HepG2 (cell line): Measurements from ENCODE around the gene SRC. TPM values are rescaled to one million over a fixed set of nuclear protein-coding genes. Genes with fewer than 3 reads are reported as not detected.

Source experiments
- DNMT1 ChIP-seq: sonication (generic); formaldehyde crosslinking; IDR thresholded peaks from 2 replicates; pipeline ENCODE4 v1.5.1; 2020; ENCODE audit warnings: mild to moderate bottlenecking, missing genetic modification reagents
- HNF1B ChIP-seq: sonication (generic); formaldehyde crosslinking; IDR thresholded peaks from 2 replicates; pipeline ENCODE4 v1.5.1; 2020; ENCODE audit warnings: mild to moderate bottlenecking, moderate library complexity, missing genetic modification reagents
- KDM5B ChIP-seq: sonication (generic); formaldehyde crosslinking; IDR thresholded peaks from 2 replicates; pipeline ENCODE4 v1.4.0; 2020; ENCODE audit warnings: missing genetic modification reagents, mild to moderate bottlenecking, borderline replicate concordance
- POLR2G ChIP-seq: fragments of 200-400 bp; formaldehyde crosslinking; IDR thresholded peaks from 2 replicates; pipeline ENCODE4 v1.6.1; 2018; ENCODE audit warnings: mild to moderate bottlenecking, low read depth, low read length, moderate library complexity
- SRSF4 ChIP-seq: fragments of 200-400 bp; formaldehyde crosslinking; IDR thresholded peaks from one replicate; pipeline ENCODE4 v1.6.1; 2018; ENCODE audit warnings: mild to moderate bottlenecking, low read depth, low read length, moderate library complexity; ENCODE audit not compliant: poor library complexity, severe bottlenecking
- SRY ChIP-seq: sonication (generic); formaldehyde crosslinking; IDR thresholded peaks from 2 replicates; pipeline ENCODE4 v1.8.0; 2022; ENCODE audit warnings: mild to moderate bottlenecking, missing genetic modification reagents
- TEAD3 ChIP-seq: optimal IDR thresholded peaks from 2 replicates; pipeline ENCODE3; 2016; ENCODE audit warnings: borderline replicate concordance
- ZNF850 ChIP-seq: sonication (generic); formaldehyde crosslinking; conservative IDR thresholded peaks from 2 replicates; pipeline ENCODE4 v1.9.0; 2021; ENCODE audit warnings: mild to moderate bottlenecking, missing genetic modification reagents
- polyA plus RNA-seq, 8 experiments: library from polyadenylated mRNA; depleted of rRNA in 3 of 8; stranded (reverse) in 7 of 8; unstranded in 1 of 8; fragments of >200 nt; fragmentation: Illumina TruSeq in 4 of 8; extraction: Trizol in 4 of 8; gene quantifications; 2 replicates each; pipeline versions ENCODE4 v1.2.1 to v1.2.3, GENCODE V29; 2011 to 2016; ENCODE audit warnings: low read depth in 4 of 8, missing spikeins in 1 of 8, mixed read lengths in 1 of 8; ENCODE audit not compliant: insufficient read depth in 1 of 8
- total RNA-seq, 5 experiments: library from RNA; depleted of rRNA; stranded (reverse); fragments of >200 nt; fragmentation: Illumina TruSeq; extraction: Trizol; gene quantifications; 2 replicates each; pipeline ENCODE4 v1.2.3, GENCODE V29; 2016; ENCODE audit warnings: low read depth in 1 of 5
- TF ChIP-seq, protein P1 (sequence below): sonication (generic); formaldehyde crosslinking; IDR thresholded peaks from 2 replicates; pipeline ENCODE4 v1.4.0; 2020; ENCODE audit warnings: missing genetic modification reagents, borderline replicate concordance
- TF ChIP-seq, protein P2 (sequence below): sonication (generic); formaldehyde crosslinking; IDR thresholded peaks from 2 replicates; pipeline ENCODE4 v1.4.0; 2020; ENCODE audit warnings: missing genetic modification reagents
- TF ChIP-seq, protein P3 (sequence below): sonication (generic); formaldehyde crosslinking; IDR thresholded peaks from 2 replicates; pipeline ENCODE4 v1.5.0; 2020; ENCODE audit warnings: mild to moderate bottlenecking, missing genetic modification reagents
- TF ChIP-seq, protein P4 (sequence below): sonication (generic); formaldehyde crosslinking; IDR thresholded peaks from 2 replicates; pipeline ENCODE4 v1.9.0; 2022; ENCODE audit warnings: low read depth, missing genetic modification reagents

Gene SRC
- total and polyA plus RNA-seq, 2 of the 13 experiments (the other 11 are each of a cell fraction or from before 2014, with no cell fraction given), result 54.7 to 192 TPM

DNA sequence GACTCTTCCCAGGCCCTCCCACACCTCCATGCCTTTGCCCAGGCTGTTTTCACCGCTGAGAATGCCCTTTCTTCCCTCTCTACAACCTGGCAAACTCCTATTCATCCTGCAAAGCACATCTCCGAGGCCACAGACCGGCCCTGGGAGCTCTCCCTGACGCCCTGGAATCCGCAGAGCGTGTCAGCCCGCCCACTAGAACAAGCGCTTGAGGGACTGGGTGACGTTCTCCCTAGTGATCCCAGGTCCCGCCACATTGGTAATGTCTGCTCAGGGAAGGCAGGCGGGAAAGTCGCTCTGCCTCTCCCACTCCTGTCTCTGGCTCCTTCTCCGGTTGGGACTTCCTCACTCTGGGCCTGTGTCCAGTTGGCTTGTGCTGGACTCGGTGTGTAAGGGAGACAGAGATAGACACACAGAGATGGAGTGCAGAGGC is 61.6 kb downstream of the SRC start (continued):
- TF ChIP-seq, protein P1, sequence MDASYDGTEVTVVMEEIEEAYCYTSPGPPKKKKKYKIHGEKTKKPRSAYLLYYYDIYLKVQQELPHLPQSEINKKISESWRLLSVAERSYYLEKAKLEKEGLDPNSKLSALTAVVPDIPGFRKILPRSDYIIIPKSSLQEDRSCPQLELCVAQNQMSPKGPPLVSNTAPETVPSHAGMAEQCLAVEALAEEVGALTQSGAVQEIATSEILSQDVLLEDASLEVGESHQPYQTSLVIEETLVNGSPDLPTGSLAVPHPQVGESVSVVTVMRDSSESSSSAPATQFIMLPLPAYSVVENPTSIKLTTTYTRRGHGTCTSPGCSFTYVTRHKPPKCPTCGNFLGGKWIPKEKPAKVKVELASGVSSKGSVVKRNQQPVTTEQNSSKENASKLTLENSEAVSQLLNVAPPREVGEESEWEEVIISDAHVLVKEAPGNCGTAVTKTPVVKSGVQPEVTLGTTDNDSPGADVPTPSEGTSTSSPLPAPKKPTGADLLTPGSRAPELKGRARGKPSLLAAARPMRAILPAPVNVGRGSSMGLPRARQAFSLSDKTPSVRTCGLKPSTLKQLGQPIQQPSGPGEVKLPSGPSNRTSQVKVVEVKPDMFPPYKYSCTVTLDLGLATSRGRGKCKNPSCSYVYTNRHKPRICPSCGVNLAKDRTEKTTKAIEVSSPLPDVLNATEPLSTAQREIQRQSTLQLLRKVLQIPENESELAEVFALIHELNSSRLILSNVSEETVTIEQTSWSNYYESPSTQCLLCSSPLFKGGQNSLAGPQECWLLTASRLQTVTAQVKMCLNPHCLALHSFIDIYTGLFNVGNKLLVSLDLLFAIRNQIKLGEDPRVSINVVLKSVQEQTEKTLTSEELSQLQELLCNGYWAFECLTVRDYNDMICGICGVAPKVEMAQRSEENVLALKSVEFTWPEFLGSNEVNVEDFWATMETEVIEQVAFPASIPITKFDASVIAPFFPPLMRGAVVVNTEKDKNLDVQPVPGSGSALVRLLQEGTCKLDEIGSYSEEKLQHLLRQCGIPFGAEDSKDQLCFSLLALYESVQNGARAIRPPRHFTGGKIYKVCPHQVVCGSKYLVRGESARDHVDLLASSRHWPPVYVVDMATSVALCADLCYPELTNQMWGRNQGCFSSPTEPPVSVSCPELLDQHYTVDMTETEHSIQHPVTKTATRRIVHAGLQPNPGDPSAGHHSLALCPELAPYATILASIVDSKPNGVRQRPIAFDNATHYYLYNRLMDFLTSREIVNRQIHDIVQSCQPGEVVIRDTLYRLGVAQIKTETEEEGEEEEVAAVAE (CRISPR knock-in tag), result 0 out of 2 replicates have a peak, but pooled peaks have one; percentile 40
- TF ChIP-seq ZNF850 (CRISPR knock-in tag) (no peak), TEAD3 (CRISPR knock-in tag) (no peak), SRSF4 (no peak), DNMT1 (CRISPR knock-in tag) (no peak), KDM5B (CRISPR knock-in tag) (no peak), POLR2G (no peak), HNF1B (no peak), SRY (no peak)
- TF ChIP-seq, protein P2, sequence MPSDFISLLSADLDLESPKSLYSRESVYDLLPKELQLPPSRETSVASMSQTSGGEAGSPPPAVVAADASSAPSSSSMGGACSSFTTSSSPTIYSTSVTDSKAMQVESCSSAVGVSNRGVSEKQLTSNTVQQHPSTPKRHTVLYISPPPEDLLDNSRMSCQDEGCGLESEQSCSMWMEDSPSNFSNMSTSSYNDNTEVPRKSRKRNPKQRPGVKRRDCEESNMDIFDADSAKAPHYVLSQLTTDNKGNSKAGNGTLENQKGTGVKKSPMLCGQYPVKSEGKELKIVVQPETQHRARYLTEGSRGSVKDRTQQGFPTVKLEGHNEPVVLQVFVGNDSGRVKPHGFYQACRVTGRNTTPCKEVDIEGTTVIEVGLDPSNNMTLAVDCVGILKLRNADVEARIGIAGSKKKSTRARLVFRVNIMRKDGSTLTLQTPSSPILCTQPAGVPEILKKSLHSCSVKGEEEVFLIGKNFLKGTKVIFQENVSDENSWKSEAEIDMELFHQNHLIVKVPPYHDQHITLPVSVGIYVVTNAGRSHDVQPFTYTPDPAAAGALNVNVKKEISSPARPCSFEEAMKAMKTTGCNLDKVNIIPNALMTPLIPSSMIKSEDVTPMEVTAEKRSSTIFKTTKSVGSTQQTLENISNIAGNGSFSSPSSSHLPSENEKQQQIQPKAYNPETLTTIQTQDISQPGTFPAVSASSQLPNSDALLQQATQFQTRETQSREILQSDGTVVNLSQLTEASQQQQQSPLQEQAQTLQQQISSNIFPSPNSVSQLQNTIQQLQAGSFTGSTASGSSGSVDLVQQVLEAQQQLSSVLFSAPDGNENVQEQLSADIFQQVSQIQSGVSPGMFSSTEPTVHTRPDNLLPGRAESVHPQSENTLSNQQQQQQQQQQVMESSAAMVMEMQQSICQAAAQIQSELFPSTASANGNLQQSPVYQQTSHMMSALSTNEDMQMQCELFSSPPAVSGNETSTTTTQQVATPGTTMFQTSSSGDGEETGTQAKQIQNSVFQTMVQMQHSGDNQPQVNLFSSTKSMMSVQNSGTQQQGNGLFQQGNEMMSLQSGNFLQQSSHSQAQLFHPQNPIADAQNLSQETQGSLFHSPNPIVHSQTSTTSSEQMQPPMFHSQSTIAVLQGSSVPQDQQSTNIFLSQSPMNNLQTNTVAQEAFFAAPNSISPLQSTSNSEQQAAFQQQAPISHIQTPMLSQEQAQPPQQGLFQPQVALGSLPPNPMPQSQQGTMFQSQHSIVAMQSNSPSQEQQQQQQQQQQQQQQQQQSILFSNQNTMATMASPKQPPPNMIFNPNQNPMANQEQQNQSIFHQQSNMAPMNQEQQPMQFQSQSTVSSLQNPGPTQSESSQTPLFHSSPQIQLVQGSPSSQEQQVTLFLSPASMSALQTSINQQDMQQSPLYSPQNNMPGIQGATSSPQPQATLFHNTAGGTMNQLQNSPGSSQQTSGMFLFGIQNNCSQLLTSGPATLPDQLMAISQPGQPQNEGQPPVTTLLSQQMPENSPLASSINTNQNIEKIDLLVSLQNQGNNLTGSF, result no peak
- TF ChIP-seq, protein P3, sequence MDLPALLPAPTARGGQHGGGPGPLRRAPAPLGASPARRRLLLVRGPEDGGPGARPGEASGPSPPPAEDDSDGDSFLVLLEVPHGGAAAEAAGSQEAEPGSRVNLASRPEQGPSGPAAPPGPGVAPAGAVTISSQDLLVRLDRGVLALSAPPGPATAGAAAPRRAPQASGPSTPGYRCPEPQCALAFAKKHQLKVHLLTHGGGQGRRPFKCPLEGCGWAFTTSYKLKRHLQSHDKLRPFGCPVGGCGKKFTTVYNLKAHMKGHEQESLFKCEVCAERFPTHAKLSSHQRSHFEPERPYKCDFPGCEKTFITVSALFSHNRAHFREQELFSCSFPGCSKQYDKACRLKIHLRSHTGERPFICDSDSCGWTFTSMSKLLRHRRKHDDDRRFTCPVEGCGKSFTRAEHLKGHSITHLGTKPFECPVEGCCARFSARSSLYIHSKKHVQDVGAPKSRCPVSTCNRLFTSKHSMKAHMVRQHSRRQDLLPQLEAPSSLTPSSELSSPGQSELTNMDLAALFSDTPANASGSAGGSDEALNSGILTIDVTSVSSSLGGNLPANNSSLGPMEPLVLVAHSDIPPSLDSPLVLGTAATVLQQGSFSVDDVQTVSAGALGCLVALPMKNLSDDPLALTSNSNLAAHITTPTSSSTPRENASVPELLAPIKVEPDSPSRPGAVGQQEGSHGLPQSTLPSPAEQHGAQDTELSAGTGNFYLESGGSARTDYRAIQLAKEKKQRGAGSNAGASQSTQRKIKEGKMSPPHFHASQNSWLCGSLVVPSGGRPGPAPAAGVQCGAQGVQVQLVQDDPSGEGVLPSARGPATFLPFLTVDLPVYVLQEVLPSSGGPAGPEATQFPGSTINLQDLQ (CRISPR knock-in tag), result no peak
- TF ChIP-seq, protein P4, sequence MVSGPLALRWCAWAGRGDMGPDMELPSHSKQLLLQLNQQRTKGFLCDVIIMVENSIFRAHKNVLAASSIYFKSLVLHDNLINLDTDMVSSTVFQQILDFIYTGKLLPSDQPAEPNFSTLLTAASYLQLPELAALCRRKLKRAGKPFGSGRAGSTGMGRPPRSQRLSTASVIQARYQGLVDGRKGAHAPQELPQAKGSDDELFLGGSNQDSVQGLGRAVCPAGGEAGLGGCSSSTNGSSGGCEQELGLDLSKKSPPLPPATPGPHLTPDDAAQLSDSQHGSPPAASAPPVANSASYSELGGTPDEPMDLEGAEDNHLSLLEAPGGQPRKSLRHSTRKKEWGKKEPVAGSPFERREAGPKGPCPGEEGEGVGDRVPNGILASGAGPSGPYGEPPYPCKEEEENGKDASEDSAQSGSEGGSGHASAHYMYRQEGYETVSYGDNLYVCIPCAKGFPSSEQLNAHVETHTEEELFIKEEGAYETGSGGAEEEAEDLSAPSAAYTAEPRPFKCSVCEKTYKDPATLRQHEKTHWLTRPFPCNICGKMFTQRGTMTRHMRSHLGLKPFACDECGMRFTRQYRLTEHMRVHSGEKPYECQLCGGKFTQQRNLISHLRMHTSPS (CRISPR knock-in tag), result no peak
